Lung (tissue), 12 donors: ENCODE data around the gene SIK3. TPM values are rescaled to one million over a fixed set of nuclear protein-coding genes. Genes with fewer than 3 reads are reported as not detected.

Source experiments
- ATAC-seq: fragments of 200-7000 bp; cut with Tn5 transposase; one replicate; pipeline ENCODE4 v1.9.1; 2020; ENCODE audit warnings: moderate number of reproducible peaks; ENCODE audit not compliant: insufficient read depth, low FRiP score
- DNase-seq, 3 donors: peaks; one replicate each; pipeline ENCODE4 v3.0.0-alpha.2; 2013 to 2017
- H3K27ac ChIP-seq, 2 donors: one replicate each; pipeline ENCODE4 v1.5.1; 2013; ENCODE audit warnings: mild to moderate bottlenecking in 2 of 2, moderate library complexity in 2 of 2, control low read depth in 1 of 2, inconsistent platforms in 1 of 2, low read depth in 1 of 2, low read length in 1 of 2
- H3K27me3 ChIP-seq, 3 donors: one replicate each; pipeline ENCODE4 v1.5.1; 2013; ENCODE audit warnings: low read length in 2 of 3; ENCODE audit not compliant: control insufficient read depth in 3 of 3, insufficient read depth in 3 of 3
- H3K36me3 ChIP-seq, 4 donors: one replicate each; pipeline ENCODE4 v1.5.1; 2013; ENCODE audit warnings: low read length in 4 of 4, mild to moderate bottlenecking in 1 of 4, moderate library complexity in 1 of 4; ENCODE audit not compliant: control insufficient read depth in 4 of 4, insufficient read depth in 4 of 4
- H3K4me1 ChIP-seq, 5 donors: one replicate each; pipeline ENCODE4 v1.5.1; 2013; ENCODE audit warnings: low read length in 5 of 5, mild to moderate bottlenecking in 2 of 5, moderate library complexity in 1 of 5; ENCODE audit not compliant: control insufficient read depth in 5 of 5, insufficient read depth in 5 of 5
- H3K4me3 ChIP-seq: one replicate; pipeline ENCODE4 v1.5.1; 2013; ENCODE audit warnings: mild to moderate bottlenecking, control low read depth, moderate library complexity
- H3K9ac ChIP-seq, 2 donors: one replicate each; pipeline ENCODE4 v1.5.1; 2013; ENCODE audit warnings: low read length in 2 of 2, control low read depth in 1 of 2; ENCODE audit not compliant: insufficient read depth in 1 of 2
- H3K9me3 ChIP-seq, 4 donors: one replicate each; pipeline ENCODE4 v1.5.1; 2013; ENCODE audit warnings: low read length in 3 of 4, mild to moderate bottlenecking in 1 of 4, moderate library complexity in 1 of 4; ENCODE audit not compliant: control insufficient read depth in 4 of 4, insufficient read depth in 3 of 4
- CTCF ChIP-seq: IDR thresholded peaks from 2 replicates; pipeline ENCODE4 v1.5.1; 2012; ENCODE audit warnings: mild to moderate bottlenecking; ENCODE audit errors: control extremely low read depth, extremely low read depth
- WGBS, 2 donors: extraction: QIAGEN DNeasy Blood & Tissue Kit; methylation state at CpG; one replicate each; pipeline ENCODE4 v1.1.7; 2013; 5-methylcytosine and 5-hydroxymethylcytosine counted together
- polyA plus RNA-seq, 2 donors: library from polyadenylated mRNA; stranded (reverse); fragments of 200-250 nt; gene quantifications; one replicate each; pipeline ENCODE4 v1.2.1, GENCODE V29; 2013
- total RNA-seq, 2 donors: library from RNA; depleted of rRNA in 1 of 2; stranded (reverse); fragments of >200 nt in 1 of 2; gene quantifications; one replicate each; pipeline ENCODE4 v1.2.1, GENCODE V29; 2014 to 2021
- donor health status: control.
- donor health status: control.
- donor health status: Bipolar disorder and iron deficiency.
- donor health status: healthy.
- donor health status: DM: yes; HTN: yes; CAD: no.

Gene SIK3
- total and polyA plus RNA-seq, 4 donors, result 9.0 to 43.4 (median 29.6) TPM

DNA sequence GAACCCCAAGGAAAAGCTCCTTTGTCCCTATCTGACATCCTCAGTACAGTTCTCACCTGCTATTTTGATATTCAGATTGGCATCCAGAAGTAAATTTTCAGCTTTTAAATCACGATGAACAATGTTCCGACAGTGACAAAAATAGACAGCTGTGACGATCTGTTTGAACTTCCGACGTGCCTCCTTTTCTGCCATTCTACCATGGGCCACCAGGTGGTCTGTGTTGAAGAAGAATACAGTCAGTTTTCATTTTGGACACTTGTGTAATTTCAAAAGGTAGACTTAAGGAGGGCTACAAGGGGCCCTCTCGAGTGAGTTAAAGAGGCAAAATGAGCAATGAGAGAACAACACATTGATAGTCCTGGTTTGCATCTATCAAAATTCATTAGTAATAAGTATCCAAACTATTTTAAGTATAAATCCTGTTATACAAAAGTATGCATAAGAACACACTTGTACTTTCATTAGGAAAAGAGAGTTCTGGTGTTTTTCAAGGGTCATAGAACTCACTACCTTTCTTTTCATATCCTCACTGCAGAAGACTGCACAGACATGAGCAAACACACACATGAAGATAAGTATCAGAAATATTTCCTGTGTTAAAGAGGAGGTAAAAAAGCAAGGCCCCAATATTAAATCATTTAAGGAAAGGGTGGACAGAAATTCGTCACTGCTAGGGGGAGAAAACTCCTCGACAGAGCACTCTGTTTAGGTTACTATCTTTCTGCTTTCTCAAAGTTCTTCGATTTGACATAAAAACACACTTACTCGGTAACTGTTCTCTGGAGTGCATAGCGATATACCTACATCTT is 170.9 kb downstream of the SIK3 start:
- H3K36me3 ChIP-seq, result peaks cover 0 to 4% (median 4%) of the 10 kb centered on the region in 4 donors
- no peak overlapping the region for H3K27ac ChIP-seq
- no peak overlapping the region for H3K4me3 ChIP-seq
- TF ChIP-seq CTCF, result no peak
- H3K27me3 ChIP-seq, result no peaks in the 10 kb centered on the region
- H3K4me1 ChIP-seq, result peaks cover 2 to 39% (median 19%) of the 10 kb centered on the region in 5 donors
- 52 to 62% methylated on average over 11 of the region's 11 CpGs for WGBS, 2 donors
- DNase-seq (no peak), ATAC-seq (no peak)
- H3K9me3 ChIP-seq, result no peaks in the 10 kb centered on the region
- H3K9ac ChIP-seq, result no peak overlapping the region

DNA sequence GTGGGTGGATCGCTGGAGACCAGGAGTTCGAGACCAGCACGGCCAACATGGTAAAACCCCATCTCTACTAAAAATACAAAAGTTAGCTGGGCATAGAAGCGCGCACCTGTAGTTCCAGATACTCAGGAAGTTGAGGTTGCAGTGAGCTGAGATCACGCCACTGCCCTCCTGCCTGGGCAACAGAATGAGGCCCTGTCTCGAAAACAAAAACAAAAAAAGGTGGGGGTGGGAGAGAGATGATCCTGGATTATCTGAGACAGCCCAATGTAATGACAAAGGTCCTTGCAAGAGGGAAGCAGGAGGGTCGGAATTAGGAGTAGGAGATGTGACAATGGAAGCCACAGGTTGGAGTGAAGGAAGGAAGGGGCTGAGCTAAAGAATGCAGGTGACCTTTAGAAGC is 173.2 kb downstream of the SIK3 start:
- no peak for ATAC-seq
- Histone ChIP-seq H3K27ac (no peak overlapping the region), H3K36me3 (peaks cover 0 to 6% (median 4%) of the 10 kb centered on the region in 4 donors), H3K9ac (no peak overlapping the region), H3K27me3 (no peaks in the 10 kb centered on the region), H3K9me3 (no peaks in the 10 kb centered on the region), H3K4me1 (peaks cover 1 to 19% (median 13%) of the 10 kb centered on the region in 5 donors), H3K4me3 (no peak overlapping the region)
- no peak for DNase-seq
- WGBS, 2 donors, result 86 to 87% methylated on average over 8 of the region's 8 CpGs
- no peak for TF ChIP-seq CTCF

DNA sequence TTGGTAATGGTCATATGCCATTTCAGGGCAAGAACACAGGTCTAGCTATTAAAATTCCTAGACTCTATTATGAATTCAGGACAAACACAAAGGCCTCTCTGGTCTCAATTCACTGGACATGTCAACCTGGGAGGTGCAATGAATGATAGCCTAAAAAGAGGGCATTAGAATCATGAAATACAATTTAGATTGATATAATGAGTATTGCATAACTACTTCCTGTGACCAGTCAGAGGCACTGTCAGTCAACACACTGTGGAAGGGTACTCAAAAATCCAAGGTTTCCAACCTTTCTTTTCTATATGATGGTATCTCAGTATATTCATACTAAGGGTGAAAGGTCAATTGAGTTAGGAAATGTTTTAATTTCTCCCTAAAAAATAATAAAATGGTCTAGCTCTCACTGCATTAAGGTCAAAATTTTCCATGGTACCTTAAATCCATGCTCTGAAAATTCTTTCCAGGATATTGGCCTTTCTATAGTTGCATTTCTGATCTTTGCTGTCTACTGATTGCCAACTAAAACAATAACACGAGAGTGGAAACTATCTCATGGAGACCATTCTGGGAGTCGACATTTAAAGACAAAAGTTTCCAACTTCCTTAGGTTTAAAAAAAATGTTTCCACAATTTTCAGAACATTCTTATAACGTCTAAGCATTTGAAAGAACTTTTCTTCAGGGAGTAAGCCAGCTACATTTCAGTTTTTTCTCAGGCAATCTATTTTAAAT is 179.1 kb downstream of the SIK3 start:
- Histone ChIP-seq H3K4me1 (peaks cover 0 to 2% (median 0%) of the 10 kb centered on the region in 5 donors), H3K9me3 (no peaks in the 10 kb centered on the region), H3K27ac (no peak overlapping the region), H3K36me3 (peaks cover 0 to 3% (median 0%) of the 10 kb centered on the region in 4 donors), H3K4me3 (no peak overlapping the region), H3K27me3 (no peaks in the 10 kb centered on the region), H3K9ac (no peak overlapping the region)
- ATAC-seq (no peak), DNase-seq (no peak)
- 72 to 83% methylated on average over 3 of the region's 3 CpGs for WGBS, 2 donors
- no peak for TF ChIP-seq CTCF
